NCI-H146 treated with DMSO at 0.1 percent for 48 hours (cell line): ENCODE results near the gene S100PBP.

Experiments used
- DNase-seq: peaks from one replicate; lab custom pipeline; 2025; ENCODE audit not compliant: unreplicated experiment; lab: John Stamatoyannopoulos, UW

The S100PBP gene

DNA sequence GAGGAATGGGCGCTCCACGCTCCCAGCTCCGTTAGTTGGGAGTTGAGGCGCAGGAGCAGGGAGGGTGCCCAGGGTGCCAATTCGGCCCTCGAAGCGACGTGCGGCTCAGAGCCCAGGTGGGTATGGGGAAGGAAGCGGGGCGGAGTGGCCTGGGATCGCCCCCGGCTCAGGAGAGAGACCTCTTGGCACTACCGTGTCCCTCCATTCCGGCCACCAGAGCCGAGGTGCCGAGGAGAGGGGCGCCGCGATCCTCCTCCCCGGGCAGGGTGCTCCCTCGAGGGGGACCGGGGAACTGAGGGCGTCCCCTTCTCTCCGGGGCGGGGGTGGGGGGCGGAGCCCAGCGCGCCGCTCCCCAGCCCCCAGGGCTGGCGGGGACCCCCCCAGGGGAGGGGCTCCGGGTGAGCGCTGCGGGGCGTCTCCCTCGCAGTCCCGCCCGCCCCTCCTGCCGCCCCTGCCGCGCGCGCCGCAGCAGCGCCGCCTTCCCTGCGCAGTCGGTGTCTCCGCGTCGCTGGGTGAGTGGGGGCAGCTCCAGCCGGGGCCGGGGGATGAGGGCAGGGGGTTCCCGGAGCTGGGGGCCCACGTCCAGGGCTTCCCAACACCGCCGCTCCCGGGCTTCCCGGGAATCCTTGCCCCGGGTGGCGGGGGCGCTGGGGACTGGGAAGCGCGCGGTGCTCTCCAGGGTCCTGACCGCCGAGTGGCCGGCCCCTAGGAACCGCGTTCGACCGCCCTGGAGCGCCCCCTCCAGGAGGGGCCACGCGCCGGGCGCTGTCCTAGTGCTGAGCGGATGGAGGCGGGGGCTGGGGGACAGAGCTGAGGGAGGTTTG is 68.8 kb downstream of the S100PBP start, which contains the start of gene HPCA:
Gene HPCA (plus strand): TSS at position 488 of the 824 bp plus-strand sequence. CDS start 2,408 bp downstream, outside the sequence.
- DNase-seq: no peak

DNA sequence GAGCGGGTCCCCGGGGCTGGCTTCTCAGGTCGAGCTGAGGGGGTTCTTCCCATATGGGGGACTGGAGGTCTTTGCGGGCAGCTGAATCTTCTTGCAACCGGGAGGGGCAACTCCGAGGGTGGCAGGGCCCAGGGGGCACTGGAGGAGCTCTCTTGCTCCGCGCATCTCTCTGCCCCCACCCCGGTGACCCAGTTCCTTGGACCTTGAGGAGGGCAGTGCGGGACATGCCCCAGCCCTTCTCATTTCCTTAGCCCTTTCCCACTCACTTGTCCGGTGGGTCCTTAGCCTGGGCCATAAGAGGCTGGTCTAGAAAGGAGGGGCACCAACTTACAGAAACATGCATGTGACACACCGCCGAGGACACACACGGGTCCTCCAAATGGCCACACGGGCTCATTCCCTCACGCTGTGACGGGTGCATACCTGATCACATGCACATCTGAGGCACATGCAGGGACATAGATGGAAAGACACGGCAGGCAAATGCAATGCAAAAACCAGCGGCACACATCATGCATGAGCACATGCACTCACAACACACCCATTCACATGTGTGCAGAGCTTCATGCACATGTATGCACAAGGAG is 69.5 kb downstream of the S100PBP start:
- DNase-seq: no peak

DNA sequence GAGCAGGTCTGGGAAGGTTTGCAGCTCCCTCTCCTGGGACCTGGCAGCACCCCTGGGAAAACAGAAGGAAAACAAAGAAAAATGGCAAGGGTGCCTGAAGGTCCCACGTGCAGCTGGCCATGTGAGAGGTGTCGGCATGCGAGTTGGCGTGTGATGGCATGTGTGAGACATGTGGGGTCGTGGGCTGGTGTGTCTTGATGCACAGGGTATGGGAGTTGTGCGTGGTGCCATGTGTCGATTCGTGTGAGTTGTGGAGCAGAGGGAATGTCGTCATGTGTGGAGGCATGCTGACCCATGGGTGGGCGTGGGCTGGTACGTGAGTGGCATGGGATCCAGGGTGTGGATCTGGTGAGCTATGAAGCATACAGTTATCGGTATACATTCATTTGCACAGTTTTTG is 70.2 kb downstream of the S100PBP start:
- no peak for DNase-seq

DNA sequence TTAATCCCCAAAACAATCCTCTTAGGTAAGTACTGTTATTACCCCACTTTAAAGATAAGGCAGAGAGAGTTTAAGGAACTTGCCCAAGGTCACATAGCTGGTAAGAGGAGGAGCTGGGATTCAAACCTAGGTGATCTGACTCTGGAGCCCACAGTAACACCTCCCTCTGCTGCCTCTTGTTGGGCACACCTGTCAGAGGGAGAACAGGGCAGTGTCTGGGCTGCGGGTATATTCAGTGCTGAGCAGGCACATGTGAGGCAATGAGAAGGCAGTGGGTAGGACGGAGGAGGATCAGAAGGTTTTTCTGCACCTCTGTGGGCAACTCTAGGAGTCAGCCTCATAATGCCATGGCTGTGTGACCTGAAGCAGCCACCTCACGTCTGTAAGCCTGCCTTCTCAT is 70.7 kb downstream of the S100PBP start:
- no peak for DNase-seq

DNA sequence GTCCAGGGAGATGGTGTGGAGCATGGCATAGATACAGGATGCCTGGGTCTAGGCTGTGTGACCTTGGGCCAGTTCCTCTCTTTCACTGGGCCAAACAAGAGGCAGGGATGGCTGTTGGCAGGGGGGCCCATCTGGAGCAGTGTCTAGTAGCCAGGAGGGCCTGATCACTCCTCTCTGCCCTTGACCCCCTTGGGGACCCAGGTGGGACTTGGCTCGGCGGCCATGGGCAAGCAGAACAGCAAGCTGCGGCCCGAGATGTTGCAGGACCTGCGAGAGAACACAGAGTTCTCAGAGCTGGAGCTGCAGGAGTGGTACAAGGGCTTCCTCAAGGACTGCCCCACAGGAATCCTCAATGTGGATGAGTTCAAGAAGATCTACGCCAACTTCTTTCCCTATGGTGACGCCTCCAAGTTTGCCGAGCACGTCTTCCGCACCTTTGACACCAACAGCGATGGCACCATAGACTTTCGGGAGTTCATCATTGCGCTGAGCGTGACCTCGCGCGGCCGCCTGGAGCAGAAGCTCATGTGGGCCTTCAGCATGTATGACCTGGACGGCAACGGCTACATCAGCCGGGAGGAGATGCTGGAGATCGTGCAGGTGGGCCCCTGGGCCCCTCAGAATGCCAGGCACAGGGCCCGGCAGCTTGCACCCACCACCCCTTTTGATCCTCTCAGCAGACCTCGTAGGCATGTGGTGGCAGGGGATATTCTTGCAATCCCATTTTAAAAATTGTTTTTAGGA is 71.4 kb downstream of the S100PBP start:
- no peak for DNase-seq

DNA sequence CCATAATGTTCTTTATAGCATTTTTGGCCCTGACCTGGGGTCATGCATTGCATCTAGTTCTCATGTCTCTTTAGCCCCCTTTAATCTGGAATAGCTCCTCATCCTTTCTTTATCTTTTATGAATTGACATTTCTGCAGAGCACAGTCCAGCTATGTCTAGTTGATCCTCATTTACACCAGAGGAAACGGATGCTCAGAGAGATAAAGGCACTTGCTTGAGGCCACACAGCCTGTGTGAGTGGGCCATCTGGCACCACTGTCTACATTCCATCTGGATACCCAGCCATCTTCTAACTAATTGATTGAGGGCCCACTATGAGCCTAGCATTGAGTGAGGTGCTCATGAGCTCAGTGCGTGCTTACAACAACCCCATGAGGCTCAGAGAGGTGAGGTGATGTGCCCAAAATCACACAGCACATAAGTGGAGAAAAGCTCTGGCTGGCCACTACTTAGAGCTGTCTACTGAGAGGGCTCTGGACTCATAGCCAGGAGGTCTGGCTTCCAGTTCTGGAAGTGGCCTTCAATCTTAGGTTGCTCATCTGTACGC is 72.4 kb downstream of the S100PBP start:
- no peak for DNase-seq

DNA sequence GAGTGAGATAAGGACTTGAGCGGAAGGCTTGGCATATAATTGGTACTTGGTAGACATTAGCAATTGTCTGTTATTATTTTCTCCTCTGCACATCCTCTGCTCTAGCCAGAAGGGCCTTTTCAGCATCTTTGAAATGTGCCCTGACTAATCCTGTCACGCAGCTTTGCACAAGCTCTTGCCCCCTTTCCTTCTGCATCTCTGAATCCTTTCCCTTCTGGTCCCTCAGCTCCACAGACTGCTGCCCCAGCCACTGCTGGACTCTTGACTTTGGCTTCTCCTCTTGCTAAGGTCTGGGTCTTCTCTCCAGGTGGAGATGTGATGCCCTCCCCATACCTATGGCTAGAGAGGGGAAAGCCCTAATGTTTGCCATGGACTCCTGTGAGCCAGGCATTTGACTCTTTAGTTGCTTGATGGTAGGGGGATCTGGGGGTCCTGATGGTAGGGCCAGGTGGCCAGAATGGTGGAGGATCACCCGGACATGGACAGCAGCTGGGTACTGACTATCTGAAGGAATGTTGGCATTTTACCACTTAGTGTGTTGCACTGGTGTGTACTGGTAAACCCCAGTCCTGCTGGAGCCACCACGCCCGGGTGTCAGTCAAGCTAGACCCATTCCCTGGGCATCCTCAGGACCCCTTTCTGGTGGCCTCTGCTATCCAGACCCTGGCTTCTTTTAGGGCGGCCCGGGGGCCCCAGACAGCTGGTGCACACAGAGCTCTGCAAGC is 73.2 kb downstream of the S100PBP start:
- DNase-seq: no peak

DNA sequence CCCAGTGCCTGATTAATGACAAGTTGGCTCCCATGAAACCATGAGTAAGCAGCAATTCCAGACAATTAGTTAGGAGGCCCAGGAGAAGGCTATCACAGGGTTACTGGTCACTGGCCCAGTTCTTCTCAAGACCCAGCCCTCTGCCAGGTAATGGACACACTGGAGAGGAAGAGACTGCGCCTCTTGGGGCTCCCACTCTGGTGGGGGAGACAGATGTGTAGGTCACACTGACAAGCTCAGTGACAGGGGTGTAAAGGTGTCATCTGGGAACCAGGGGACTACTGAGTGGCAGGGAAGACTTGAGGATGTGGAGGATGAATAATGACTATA is 73.8 kb downstream of the S100PBP start:
- no peak for DNase-seq

DNA sequence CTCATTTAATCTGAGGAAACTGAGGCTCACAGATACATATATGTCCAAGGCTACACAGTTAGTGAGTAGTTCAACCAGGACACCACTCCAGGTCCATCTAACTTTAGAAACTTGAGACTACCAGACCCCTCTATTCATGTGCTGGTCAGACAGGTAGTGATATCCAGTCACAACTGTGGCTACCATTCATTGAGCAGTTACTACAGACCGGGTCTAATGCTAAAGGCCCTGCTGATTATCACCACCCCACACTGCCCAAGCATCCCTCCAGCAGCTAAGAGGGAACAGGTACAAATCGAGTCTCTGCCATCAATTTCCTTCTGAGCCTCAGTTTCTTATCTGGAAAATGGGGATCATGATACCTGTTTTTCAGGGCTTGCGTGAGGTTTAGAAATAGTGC is 74.2 kb downstream of the S100PBP start:
- no peak for DNase-seq

DNA sequence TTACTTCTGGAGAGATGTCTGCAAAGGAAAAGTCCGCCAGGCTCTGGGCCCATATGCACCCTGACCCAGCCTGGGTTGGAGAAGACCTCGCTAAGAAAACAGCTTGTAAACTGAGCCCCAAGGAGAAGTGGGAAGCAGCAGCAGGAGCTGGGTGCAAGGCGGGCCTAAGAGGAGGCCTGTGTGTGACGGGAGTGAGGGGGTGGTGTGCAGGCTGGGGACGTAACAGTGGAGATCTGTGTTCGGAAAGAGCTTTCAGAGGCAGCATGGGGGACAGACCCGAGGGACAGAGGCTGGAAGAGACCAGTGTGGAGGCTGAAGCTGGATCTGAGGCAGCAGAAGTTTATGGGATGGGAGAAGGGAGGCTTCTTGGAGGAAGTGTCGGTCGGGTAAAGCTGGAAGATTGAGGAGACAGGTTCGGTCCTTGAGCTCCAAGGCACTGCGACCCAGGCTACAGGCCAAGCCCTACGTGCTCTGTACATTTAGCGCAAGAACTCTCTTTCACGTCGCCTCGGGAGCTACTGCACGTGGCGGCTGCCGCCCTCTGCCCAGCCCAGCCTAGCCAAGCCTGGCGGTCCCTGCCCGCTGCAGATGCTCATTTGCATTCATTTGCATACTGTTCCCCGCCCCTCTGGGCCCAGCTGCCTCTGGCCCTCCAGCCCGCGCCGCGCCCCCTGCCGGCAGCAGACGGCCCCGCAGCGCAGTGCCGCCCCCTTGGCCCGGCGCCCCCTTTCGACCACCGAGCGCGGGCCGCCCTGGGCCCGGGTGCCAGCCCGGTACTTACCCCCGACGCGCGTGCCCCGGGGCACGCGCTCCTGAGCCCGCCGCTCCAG is 75.1 kb downstream of the S100PBP start:
- no peak for DNase-seq

DNA sequence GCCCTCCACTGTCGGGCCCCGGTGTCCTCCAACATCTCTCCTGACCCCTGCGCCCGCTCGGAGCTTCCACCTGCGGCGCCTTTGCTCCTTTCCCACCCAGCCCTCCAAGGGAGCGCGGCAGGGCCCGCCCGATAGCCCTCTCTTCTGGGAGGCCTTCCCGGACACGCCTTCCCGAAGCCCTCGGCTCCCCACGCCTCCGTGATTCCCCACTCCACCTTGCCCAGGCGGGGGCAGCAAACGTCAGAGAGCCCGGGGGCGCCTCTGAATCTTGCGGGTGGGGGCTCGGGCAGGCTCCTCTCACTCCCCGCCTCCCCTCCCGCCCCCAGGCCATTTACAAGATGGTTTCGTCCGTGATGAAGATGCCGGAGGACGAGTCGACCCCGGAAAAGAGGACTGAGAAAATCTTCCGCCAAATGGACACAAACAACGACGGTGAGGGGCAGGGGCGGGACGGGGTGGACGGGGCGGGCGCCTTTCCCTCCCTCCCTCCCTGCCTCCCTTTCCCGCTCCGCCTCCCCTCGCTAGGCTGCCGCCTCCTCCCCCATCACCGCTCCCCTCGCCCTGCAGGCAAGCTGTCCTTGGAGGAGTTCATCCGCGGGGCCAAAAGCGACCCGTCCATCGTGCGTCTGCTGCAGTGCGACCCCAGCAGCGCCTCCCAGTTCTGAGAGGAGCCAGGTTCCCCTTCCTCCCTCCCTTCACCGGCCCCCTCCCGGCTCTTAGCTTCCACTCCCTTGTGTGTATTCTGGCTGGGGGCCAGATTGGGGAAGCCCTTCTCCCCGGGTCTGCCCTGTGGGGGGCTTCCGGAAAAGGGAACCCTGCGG is 76.0 kb downstream of the S100PBP start:
- no peak for DNase-seq

DNA sequence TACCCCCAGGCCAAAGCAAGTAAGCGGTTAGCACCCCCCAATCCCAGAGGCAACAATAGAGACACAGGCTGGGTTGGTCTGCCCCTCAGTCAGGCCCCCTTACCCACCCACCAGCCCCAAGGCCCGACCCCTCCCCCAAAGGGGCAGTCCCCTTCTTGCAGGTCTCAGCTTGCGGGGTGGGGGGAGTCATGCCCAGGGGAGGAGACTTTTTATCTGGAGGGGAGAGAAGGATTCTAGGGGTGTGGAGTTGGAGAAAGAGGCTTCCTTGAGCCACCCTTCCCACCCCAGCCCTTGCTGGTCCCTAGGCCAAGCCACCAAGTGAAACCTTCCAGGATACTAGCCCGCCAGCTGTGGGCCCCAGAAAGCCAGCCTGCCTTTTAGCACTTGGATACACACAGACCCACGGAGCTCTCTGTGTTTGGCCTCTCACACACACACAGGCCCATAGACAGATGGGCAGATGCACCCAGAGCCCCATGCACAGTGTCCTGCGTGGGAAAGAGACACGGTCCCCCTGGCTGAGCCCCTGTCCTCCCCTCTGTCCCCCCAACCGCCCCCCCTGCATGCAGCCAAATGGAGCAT is 76.7 kb downstream of the S100PBP start:
- no peak for DNase-seq

DNA sequence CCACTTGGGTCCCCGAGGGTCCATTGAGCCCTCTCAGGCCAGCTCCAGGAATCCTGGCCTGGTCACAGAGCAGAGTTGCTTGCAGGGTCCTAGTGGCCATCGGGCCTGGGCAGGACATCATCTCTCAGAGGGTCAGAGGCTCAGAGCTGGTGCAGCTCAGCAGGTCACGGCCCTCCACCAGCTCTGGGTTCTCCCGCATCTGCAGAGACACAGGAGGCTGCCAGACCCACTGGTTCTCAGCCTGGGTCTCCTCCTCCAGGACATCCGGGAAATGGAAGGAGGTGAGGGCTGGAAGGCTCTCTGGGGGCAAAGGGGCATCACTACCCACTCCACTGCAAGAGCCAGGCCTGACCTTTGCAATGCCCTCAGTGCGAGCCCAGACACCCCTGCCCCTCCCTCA is 77.2 kb downstream of the S100PBP start:
- DNase-seq: no peak

DNA sequence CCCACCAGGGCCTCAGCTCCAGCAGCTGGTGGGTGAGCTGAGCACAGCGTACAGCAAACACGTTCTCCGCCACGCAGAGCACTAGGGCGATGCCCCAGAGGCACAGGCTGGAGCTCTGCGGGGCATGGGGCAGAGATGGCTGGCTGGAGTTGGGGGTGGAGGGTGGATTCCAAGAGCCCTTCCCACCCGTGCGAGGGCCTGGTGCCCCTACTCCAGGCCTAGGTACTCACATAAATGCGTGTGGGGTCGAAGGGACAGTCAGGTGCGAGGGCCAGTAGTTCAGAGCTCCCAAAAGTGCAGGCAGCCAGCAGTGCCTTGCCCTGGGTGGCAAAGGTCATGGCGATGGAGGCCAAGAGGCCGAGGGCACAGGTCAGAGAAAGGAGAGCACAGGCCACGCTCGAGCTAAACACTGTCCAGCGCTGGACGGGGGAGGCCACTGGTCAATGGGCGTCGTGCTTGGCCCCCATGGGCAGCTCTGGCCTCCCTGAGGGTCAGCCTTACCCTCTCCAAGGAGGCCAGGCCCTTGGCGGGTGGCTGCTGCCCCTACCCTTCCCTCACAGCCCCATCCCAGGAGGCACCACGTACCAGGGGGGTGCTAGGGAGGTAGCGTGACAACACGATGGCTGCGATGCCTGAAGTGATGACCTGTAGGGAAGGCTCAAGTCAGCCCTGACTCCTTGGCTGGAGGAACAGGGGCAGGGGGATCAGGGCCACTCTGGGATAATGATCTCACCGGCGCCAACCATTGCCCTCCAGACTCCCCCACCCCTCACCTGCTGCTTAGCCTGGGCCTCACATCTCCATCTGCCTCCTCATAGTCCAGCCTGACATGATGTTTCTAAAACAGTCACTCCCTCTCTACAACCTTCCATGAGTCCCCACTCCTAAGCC is 78.1 kb downstream of the S100PBP start:
- DNase-seq: no peak

DNA sequence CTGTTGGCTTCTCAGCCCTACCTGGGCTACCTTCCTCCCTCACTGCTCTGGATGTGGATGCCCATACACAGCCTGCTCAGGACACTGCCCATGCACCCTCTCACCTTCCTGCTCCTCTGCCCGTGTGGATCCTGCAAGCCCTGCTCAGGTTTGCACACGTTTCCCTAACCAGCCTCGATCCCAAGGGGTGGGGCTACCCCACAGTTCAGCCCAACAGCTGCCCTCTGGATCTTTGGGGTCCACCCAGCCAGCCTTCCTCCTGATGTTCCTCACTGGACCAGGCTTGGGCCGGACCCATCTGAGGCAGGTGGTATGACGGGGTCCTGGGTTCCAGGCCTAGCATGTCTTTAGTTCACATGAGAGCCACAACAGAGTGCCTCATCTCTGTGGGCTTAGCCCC is 79.0 kb downstream of the S100PBP start:
- DNase-seq: no peak

DNA sequence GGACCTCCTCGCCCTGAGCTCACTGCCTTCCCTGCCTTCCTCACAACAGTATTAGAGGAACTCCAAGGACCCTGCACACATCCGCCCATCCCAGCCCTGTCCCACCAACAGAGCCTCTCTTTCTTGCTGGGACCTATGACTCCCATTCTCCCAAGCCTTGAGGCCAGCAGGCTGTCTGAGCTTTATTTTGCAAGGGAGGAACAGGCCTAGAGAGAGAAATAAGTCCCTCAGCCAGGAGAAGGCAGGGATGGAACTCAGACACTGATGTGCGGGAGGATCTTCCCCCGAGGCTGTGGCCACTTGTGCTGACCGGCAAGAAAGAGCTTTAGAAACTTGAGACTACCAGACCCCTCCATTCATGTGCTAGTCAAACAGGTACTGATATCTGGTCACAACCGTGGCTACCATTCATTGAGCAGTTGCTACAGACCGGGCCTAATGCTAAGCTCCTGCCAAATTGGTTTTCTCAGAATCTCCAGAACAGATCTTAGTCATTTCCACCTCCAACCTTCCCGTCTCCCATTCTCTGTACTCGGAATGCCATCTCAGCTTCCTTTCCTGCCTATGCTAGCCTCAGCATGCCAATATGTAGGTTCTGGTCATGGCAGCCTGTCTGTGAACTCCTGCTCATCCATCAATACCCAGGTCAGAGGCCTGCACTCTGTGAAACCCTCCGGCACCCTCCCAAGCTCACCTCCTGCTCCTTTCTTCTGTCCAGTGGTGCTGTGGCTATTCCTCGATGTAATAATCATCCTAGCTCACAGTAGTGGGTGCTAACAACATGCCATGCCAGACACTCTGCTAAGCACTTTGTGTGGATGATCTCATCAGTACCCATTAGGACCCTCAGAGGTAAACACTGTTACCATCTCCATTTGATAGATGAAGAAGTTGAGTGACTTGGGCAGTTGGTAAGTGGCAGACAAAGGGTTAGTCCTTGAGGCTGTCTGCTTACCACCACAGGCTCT is 79.9 kb downstream of the S100PBP start:
- no peak for DNase-seq

DNA sequence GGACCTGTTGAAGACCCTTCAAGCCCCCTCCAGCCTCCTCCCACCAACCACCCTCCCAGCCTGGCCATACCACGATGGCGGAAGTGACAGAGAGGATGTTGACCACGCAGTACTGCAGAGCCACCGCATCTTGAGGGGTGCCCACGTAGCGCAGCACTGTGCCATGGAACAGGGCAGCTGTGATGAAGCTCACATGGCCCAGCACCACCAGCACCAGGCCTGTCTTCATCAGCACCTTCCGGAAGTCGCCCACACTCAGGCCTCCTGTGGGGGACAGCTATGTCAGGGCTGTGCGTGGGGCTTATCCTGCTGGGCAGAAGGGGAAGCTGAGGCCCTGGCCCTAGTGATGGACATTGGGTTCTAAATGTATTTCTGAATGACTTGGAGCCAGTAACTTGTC is 80.6 kb downstream of the S100PBP start:
- DNase-seq: no peak
